Sigmoid colon (tissue), 7 donors: ENCODE measurements around the gene UBE2S. TPM values are rescaled to one million over a fixed set of nuclear protein-coding genes. Genes with fewer than 3 reads are reported as not detected.

ENCODE experiments used
- DNase-seq: peaks from one replicate; pipeline ENCODE4 v3.0.0-alpha.2; 2019
- H3K27ac ChIP-seq, 4 donors: fragments of 200-600 bp; sonication (generic); one replicate each; pipeline ENCODE4 v1.5.1; 2016 to 2019; ENCODE audit warnings: mild to moderate bottlenecking in 1 of 4
- H3K27me3 ChIP-seq, 3 donors: fragments of 200-600 bp; sonication (generic); one replicate each; pipeline ENCODE4 v1.5.1; 2019; ENCODE audit warnings: mild to moderate bottlenecking in 1 of 3
- H3K36me3 ChIP-seq, 4 donors: fragments of 200-600 bp; sonication (generic); one replicate each; pipeline ENCODE4 v1.5.1; 2016 to 2019
- H3K4me1 ChIP-seq, 4 donors: fragments of 200-600 bp; sonication (generic); one replicate each; pipeline ENCODE4 v1.5.1; 2017 to 2019
- H3K4me3 ChIP-seq, 4 donors: fragments of 200-600 bp; sonication (generic); one replicate each; pipeline ENCODE4 v1.5.1; 2017 to 2019; ENCODE audit warnings: mild to moderate bottlenecking in 2 of 4, moderate library complexity in 1 of 4
- H3K9me3 ChIP-seq, 4 donors: fragments of 200-600 bp in 3 of 4; sonication (generic) in 3 of 4; one replicate each; pipeline versions ENCODE4 v1.5.1 to v1.6.1; 2013 to 2019
- CTCF ChIP-seq, 4 experiments: fragments of 450-650 bp in 3 of 4; fragments of 200-600 bp in 1 of 4; IDR thresholded peaks; one replicate each; pipeline ENCODE4 v1.5.1; 2016 to 2019; ENCODE audit warnings: antibody characterized with exemption in 4 of 4, mild to moderate bottlenecking in 3 of 4, moderate library complexity in 2 of 4
- EP300 ChIP-seq, 4 donors: sonication (generic); formaldehyde crosslinking; IDR thresholded peaks; one replicate each; pipeline ENCODE4 v1.6.1; 2017; ENCODE audit warnings: antibody characterized with exemption in 4 of 4
- POLR2A ChIP-seq, 2 donors: fragments of 450-650 bp; IDR thresholded peaks; one replicate each; pipeline ENCODE4 v1.6.1; 2016; ENCODE audit warnings: antibody characterized with exemption in 2 of 2, mild to moderate bottlenecking in 2 of 2, moderate library complexity in 2 of 2
- POLR2AphosphoS5 ChIP-seq, 4 donors: sonication (generic); formaldehyde crosslinking; IDR thresholded peaks; one replicate each; pipeline ENCODE4 v1.6.1; 2017; ENCODE audit warnings: antibody characterized with exemption in 4 of 4
- WGBS, 2 donors: extraction: QIAGEN DNeasy Blood & Tissue Kit; methylation state at CpG; one replicate each; pipeline ENCODE4 v1.1.7; 2013; 5-methylcytosine and 5-hydroxymethylcytosine counted together
- intact Hi-C: fragments of 100-400 bp; cut with DNase I; formaldehyde crosslinking; loops from one replicate; pipeline ENCODE4 v1.15.1; 2023
- polyA plus RNA-seq, 3 donors: library from polyadenylated mRNA; stranded (reverse); fragments of 200-250 nt; gene quantifications; one replicate each; pipeline ENCODE4 v1.2.3, GENCODE V29; 2013
- total RNA-seq, 4 donors: library from RNA; depleted of rRNA; stranded (reverse); fragments of >200 nt; gene quantifications; one replicate each; pipeline ENCODE4 v1.1.0, GENCODE V29; 2016
- donor health status: healthy with polysubstance abuse.
- donor health status: Bipolar disorder and iron deficiency.
- donor health status: healthy.

Gene UBE2S
- total and polyA plus RNA-seq, 7 donors: 6.6 to 32.6 (median 16.2) TPM

- no peak for TF ChIP-seq EP300 (IDR thresholded peaks at IDR 0.05)
- TF ChIP-seq CTCF (IDR thresholded peaks at IDR 0.05): no peak
- TF ChIP-seq POLR2AphosphoS5 (IDR thresholded peaks at IDR 0.05): no peak
- TF ChIP-seq POLR2A (IDR thresholded peaks at IDR 0.05): no peak
- Histone ChIP-seq H3K9me3 (no peaks in the 10 kb centered on the region), H3K4me3 (no peak overlapping the region), H3K27me3 (peaks cover 24 to 37% (median 25%) of the 10 kb centered on the region in 3 donors), H3K4me1 (peaks cover 0 to 17% (median 14%) of the 10 kb centered on the region in 4 donors), H3K36me3 (no peaks in the 10 kb centered on the region), H3K27ac (no peak overlapping the region)
- WGBS, 2 donors: 80 to 88% methylated on average over 8 of the region's 8 CpGs
- no peak for DNase-seq
- intact Hi-C loops: no loop called here
Observed at GRCh38 chr19:55365245-55365644, 42.3 kb downstream of the UBE2S start.

GRCh38 chr19:55362990-55363716, 44.4 kb downstream of the UBE2S start, which contains the start of gene GARIN5B:
Gene GARIN5B (minus strand): TSS chr19:55363260. CDS start chr19:55363066, 194 bp downstream.
- H3K36me3 ChIP-seq: no peaks in the 10 kb centered on the region
- H3K27ac ChIP-seq: no peak within 1 kb of the TSS
- no peaks in the 10 kb centered on the region for H3K9me3 ChIP-seq
- H3K27me3 ChIP-seq: peaks cover 4 to 16% (median 6%) of the 10 kb centered on the region in 3 donors
- no peak within 1 kb of the TSS for H3K4me3 ChIP-seq
- H3K4me1 ChIP-seq: no peaks in the 10 kb centered on the region
- intact Hi-C loops: no loop called here
- TF ChIP-seq POLR2A (IDR thresholded peaks at IDR 0.05): no peak
- TF ChIP-seq EP300 (IDR thresholded peaks at IDR 0.05): no peak
- TF ChIP-seq CTCF (IDR thresholded peaks at IDR 0.05): no peak
- TF ChIP-seq POLR2AphosphoS5 (IDR thresholded peaks at IDR 0.05): no peak
- WGBS, 2 donors: 77 to 82% methylated on average over 27 of the region's 27 CpGs
- no peak for DNase-seq

- 66 to 81% methylated on average over 38 of the region's 38 CpGs for WGBS, 2 donors
- peaks cover 0 to 9% (median 2%) of the 10 kb centered on the region in 3 donors for H3K27me3 ChIP-seq
Observed at GRCh38 chr19:55362174-55362989, 45.2 kb downstream of the UBE2S start.

GRCh38 chr19:55360902-55361301, 46.7 kb downstream of the UBE2S start:
- Histone ChIP-seq H3K36me3 (no peaks in the 10 kb centered on the region), H3K27ac (no peak overlapping the region), H3K4me1 (no peaks in the 10 kb centered on the region), H3K27me3 (peaks cover 0 to 15% (median 5%) of the 10 kb centered on the region in 3 donors), H3K4me3 (no peak overlapping the region), H3K9me3 (no peaks in the 10 kb centered on the region)
- TF ChIP-seq POLR2A (IDR thresholded peaks at IDR 0.05): no peak
- no peak for TF ChIP-seq CTCF (IDR thresholded peaks at IDR 0.05)
- no peak for TF ChIP-seq EP300 (IDR thresholded peaks at IDR 0.05)
- TF ChIP-seq POLR2AphosphoS5 (IDR thresholded peaks at IDR 0.05): no peak
- no peak for DNase-seq
- intact Hi-C loops: no loop called here
- 91% methylated on average over 16 of the region's 16 CpGs for WGBS, 2 donors

More at GRCh38 chr19:55362174-55362989, 45.2 kb downstream of the UBE2S start:
- intact Hi-C loops: no loop called here
- Histone ChIP-seq H3K9me3 (no peaks in the 10 kb centered on the region), H3K4me1 (no peaks in the 10 kb centered on the region), H3K4me3 (no peak overlapping the region), H3K36me3 (no peaks in the 10 kb centered on the region), H3K27ac (no peak overlapping the region)
- TF ChIP-seq EP300 (IDR thresholded peaks at IDR 0.05): no peak
- TF ChIP-seq CTCF (IDR thresholded peaks at IDR 0.05): no peak
- no peak for TF ChIP-seq POLR2A (IDR thresholded peaks at IDR 0.05)
- TF ChIP-seq POLR2AphosphoS5 (IDR thresholded peaks at IDR 0.05): no peak
- DNase-seq: no peak
